Mesenchymal stem cell (in vitro differentiated cells and primary cell): ENCODE results near the gene ACBD6.

Experiments used
- DNase-seq: peaks from one replicate; pipeline ENCODE4 v3.0.0-alpha.2; 2013
- H2AFZ ChIP-seq: one replicate; pipeline ENCODE4 v1.6.1; 2013; ENCODE audit warnings: low read depth, mild to moderate bottlenecking, control low read depth, inconsistent platforms, low read length, moderate library complexity
- H2AK5ac ChIP-seq: 2 replicates; pipeline ENCODE4 v1.6.1; 2013; ENCODE audit warnings: low read length, moderate library complexity, mild to moderate bottlenecking, inconsistent platforms; ENCODE audit not compliant: severe bottlenecking
- H2BK120ac ChIP-seq: one replicate; pipeline ENCODE4 v1.6.1; 2013; ENCODE audit warnings: low read depth, mild to moderate bottlenecking, inconsistent platforms, low read length, moderate library complexity
- H2BK12ac ChIP-seq, 2 experiments: one replicate each; pipeline ENCODE4 v1.6.1; 2013; ENCODE audit warnings: inconsistent platforms in 2 of 2, low read length in 2 of 2, mild to moderate bottlenecking in 2 of 2, moderate library complexity in 2 of 2, control low read depth in 1 of 2
- H2BK15ac ChIP-seq: one replicate; pipeline ENCODE4 v1.6.1; 2013; ENCODE audit warnings: mild to moderate bottlenecking, low read depth, inconsistent platforms; ENCODE audit not compliant: poor library complexity, severe bottlenecking
- H2BK5ac ChIP-seq: 2 replicates; pipeline ENCODE4 v1.6.1; 2013; ENCODE audit warnings: low read depth, mild to moderate bottlenecking, low read length, control low read depth, inconsistent platforms; ENCODE audit not compliant: poor library complexity, severe bottlenecking
- H3K14ac ChIP-seq, 2 experiments: one replicate each; pipeline ENCODE4 v1.6.1; 2013; ENCODE audit warnings: inconsistent platforms in 2 of 2, low read length in 2 of 2, control low read depth in 1 of 2, mild to moderate bottlenecking in 1 of 2, moderate library complexity in 1 of 2
- H3K18ac ChIP-seq, 2 experiments: one replicate each; pipeline ENCODE4 v1.6.1; 2013; ENCODE audit warnings: inconsistent platforms in 2 of 2, low read length in 2 of 2, control low read depth in 1 of 2, low read depth in 1 of 2, mild to moderate bottlenecking in 1 of 2
- H3K23ac ChIP-seq, 2 experiments: one replicate each; pipeline ENCODE4 v1.6.1; 2013; ENCODE audit warnings: inconsistent platforms in 2 of 2, low read length in 2 of 2, mild to moderate bottlenecking in 2 of 2, moderate library complexity in 2 of 2, control low read depth in 1 of 2
- H3K27ac ChIP-seq: 2 replicates; pipeline ENCODE4 v1.5.1; 2013; ENCODE audit warnings: mild to moderate bottlenecking, moderate library complexity, low read length, control low read depth, inconsistent platforms; ENCODE audit not compliant: poor library complexity, severe bottlenecking
- H3K27me3 ChIP-seq, 2 experiments: 2 replicates each; pipeline versions ENCODE4 v1.6.1 to v1.7.0; 2013; ENCODE audit warnings: low read length in 2 of 2, mild to moderate bottlenecking in 2 of 2, moderate library complexity in 2 of 2, control low read depth in 1 of 2, inconsistent platforms in 1 of 2; ENCODE audit not compliant: control insufficient read depth in 1 of 2, insufficient read depth in 1 of 2
- H3K36me3 ChIP-seq, 2 experiments: 2 replicates each; pipeline versions ENCODE4 v1.6.1 to v1.7.0; 2013; ENCODE audit warnings: low read length in 2 of 2, control low read depth in 1 of 2, inconsistent platforms in 1 of 2, low read depth in 1 of 2, mild to moderate bottlenecking in 1 of 2; ENCODE audit not compliant: insufficient read depth in 2 of 2, control insufficient read depth in 1 of 2
- H3K4ac ChIP-seq, 2 experiments: one replicate each; pipeline ENCODE4 v1.6.1; 2013; ENCODE audit warnings: inconsistent platforms in 2 of 2, low read length in 2 of 2, mild to moderate bottlenecking in 2 of 2, moderate library complexity in 2 of 2, control low read depth in 1 of 2, low read depth in 1 of 2
- H3K4me1 ChIP-seq: 2 replicates; pipeline ENCODE4 v1.6.1; 2013; ENCODE audit warnings: low read depth, low read length, control low read depth; ENCODE audit not compliant: control insufficient read depth, insufficient read depth
- H3K4me2 ChIP-seq: 2 replicates; pipeline ENCODE4 v1.6.1; 2013; ENCODE audit warnings: low read length, mild to moderate bottlenecking, inconsistent platforms; ENCODE audit not compliant: poor library complexity, severe bottlenecking
- H3K4me3 ChIP-seq, 2 experiments: 2 replicates each; pipeline versions ENCODE4 v1.5.1 to v1.7.0; 2013; ENCODE audit warnings: low read length in 2 of 2, mild to moderate bottlenecking in 2 of 2, control low read depth in 1 of 2, low read depth in 1 of 2; ENCODE audit not compliant: insufficient read depth in 1 of 2
- H3K79me1 ChIP-seq: replicated peaks from 2 replicates; pipeline ENCODE4 v1.6.1; 2013; ENCODE audit warnings: mild to moderate bottlenecking, control low read depth, low read length, inconsistent platforms; ENCODE audit not compliant: poor library complexity, severe bottlenecking
- H3K9ac ChIP-seq: 2 replicates; pipeline ENCODE4 v1.7.0; 2013; ENCODE audit warnings: mild to moderate bottlenecking, low read length, moderate library complexity
- H3K9me3 ChIP-seq: 2 replicates; pipeline ENCODE4 v1.7.0; 2013; ENCODE audit warnings: mild to moderate bottlenecking, low read length; ENCODE audit not compliant: control insufficient read depth
- H4K8ac ChIP-seq: one replicate; pipeline ENCODE4 v1.6.1; 2013; ENCODE audit warnings: inconsistent platforms, mild to moderate bottlenecking, low read length, moderate library complexity
- H4K91ac ChIP-seq: one replicate; pipeline ENCODE4 v1.6.1; 2013; ENCODE audit warnings: mild to moderate bottlenecking, low read length, inconsistent platforms
- WGBS: methylation state at CpG from one replicate; pipeline ENCODE4 v1.1.7; 2013; ENCODE audit warnings: mixed read lengths; 5-methylcytosine and 5-hydroxymethylcytosine counted together

The ACBD6 gene

GRCh38 chr1:180254496-180254819, 247.9 kb downstream of the ACBD6 start:
- Histone ChIP-seq H3K9ac (no peak overlapping the region), H2BK120ac (no peak overlapping the region), H4K91ac (no peak overlapping the region), H3K14ac (no peak overlapping the region), H3K27me3 (peaks cover 5 to 90% of the 10 kb centered on the region in 2 experiments), H2BK5ac (no peak overlapping the region), H3K27ac (no peak overlapping the region), H2AFZ (no peak overlapping the region), H3K4me1 (peaks cover 29% of the 10 kb centered on the region), H3K4ac (no peak overlapping the region), H3K36me3 (no peaks in the 10 kb centered on the region), H3K4me3 (no peak overlapping the region), H3K79me1 (no peaks in the 10 kb centered on the region), H3K4me2 (no peak overlapping the region), H2BK15ac (no peak overlapping the region), H3K18ac (no peak overlapping the region), H3K9me3 (no peaks in the 10 kb centered on the region), H3K23ac (no peak overlapping the region), H4K8ac (no peak overlapping the region), H2AK5ac (no peak overlapping the region), H2BK12ac (no peak overlapping the region)
- DNase-seq, result no peak
- 91% methylated on average over 9 of the region's 9 CpGs for WGBS

DNA sequence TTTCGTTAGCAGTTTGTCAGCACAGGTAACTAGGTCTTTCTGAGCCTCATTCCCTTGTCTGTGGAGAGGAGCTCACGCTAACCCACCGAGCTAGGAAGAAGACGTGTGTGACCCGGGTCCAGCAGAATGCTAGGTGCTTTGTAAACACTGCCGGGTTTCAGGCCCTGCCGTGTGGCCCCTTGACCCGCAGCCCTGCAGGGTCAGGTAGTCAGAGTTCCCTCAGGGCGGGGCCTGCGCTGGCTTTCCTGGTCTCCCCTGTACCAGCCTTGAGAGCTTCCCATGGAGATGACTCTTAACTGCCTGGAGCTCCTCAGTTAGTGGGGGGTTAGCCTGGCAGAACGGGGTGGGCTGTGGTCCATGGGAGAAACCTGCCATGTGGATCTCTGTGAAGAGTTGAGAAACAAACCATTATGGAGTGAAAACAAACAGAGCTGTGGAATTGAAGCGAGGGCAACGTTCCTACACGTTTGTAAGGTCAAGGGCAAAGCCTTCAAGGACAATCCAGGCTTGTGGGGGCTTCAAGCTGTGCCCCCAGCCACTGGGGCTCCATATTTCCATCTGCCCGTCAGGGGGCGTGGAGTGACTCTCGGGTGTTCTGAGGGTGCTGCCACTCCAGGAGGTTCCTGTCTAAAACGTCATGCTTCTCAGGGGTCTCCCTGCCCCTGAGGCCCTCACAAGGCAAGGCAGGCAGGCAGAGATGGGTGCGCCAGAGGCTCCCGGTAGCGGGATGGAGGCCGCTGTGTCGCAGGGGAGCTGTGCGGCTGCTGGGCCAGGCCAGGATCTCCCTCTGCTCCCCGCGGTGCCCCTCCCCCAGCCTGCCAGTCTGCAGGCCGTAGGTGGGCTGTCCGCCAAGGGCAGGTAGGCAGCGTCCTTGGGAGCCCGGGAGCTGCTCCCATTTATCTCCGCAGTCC, 248.5 kb downstream of the ACBD6 start:
- H3K4ac ChIP-seq, result no peak overlapping the region
- 88% methylated on average over 31 of the region's 31 CpGs for WGBS
- H3K79me1 ChIP-seq, result no peaks in the 10 kb centered on the region
- H3K4me3 ChIP-seq, result no peak overlapping the region
- no peak overlapping the region for H4K8ac ChIP-seq
- H3K36me3 ChIP-seq, result no peaks in the 10 kb centered on the region
- peak overlapping the region; percentile 10 for H4K91ac ChIP-seq
- no peak overlapping the region for H2BK12ac ChIP-seq
- peaks cover 1 to 90% of the 10 kb centered on the region in 2 experiments for H3K27me3 ChIP-seq
- no peak overlapping the region for H3K9ac ChIP-seq
- no peaks in the 10 kb centered on the region for H3K9me3 ChIP-seq
- H2BK15ac ChIP-seq, result no peak overlapping the region
- no peak overlapping the region for H2BK5ac ChIP-seq
- H3K27ac ChIP-seq, result no peak overlapping the region
- H3K4me1 ChIP-seq, result peaks cover 26% of the 10 kb centered on the region
- H3K18ac ChIP-seq, result no peak overlapping the region
- DNase-seq, result no peak
- H2AFZ ChIP-seq, result no peak overlapping the region
- no peak overlapping the region for H2BK120ac ChIP-seq
- H3K23ac ChIP-seq, result no peak overlapping the region
- no peak overlapping the region for H3K14ac ChIP-seq
- H2AK5ac ChIP-seq, result no peak overlapping the region
- H3K4me2 ChIP-seq, result no peak overlapping the region

GRCh38 chr1:180252638-180253536, 249.5 kb downstream of the ACBD6 start:
- no peak overlapping the region for H3K14ac ChIP-seq
- peaks cover 26% of the 10 kb centered on the region for H3K4me1 ChIP-seq
- no peak overlapping the region for H3K4ac ChIP-seq
- no peak overlapping the region for H4K8ac ChIP-seq
- H3K27ac ChIP-seq, result no peak overlapping the region
- no peak overlapping the region for H3K9ac ChIP-seq
- H2BK15ac ChIP-seq, result no peak overlapping the region
- no peak overlapping the region for H2BK5ac ChIP-seq
- 50% methylated on average over 12 of the region's 12 CpGs for WGBS
- DNase-seq, result peak; percentile 61
- H3K79me1 ChIP-seq, result no peaks in the 10 kb centered on the region
- no peak overlapping the region for H3K23ac ChIP-seq
- no peak overlapping the region for H3K4me3 ChIP-seq
- H2AFZ ChIP-seq, result no peak overlapping the region
- H2BK12ac ChIP-seq, result no peak overlapping the region
- no peaks in the 10 kb centered on the region for H3K9me3 ChIP-seq
- H3K36me3 ChIP-seq, result no peaks in the 10 kb centered on the region
- no peak overlapping the region for H2AK5ac ChIP-seq
- no peak overlapping the region for H2BK120ac ChIP-seq
- no peak overlapping the region for H3K4me2 ChIP-seq
- H3K18ac ChIP-seq, result no peak overlapping the region
- no peak overlapping the region for H4K91ac ChIP-seq
- H3K27me3 ChIP-seq, result peaks cover 0 to 90% of the 10 kb centered on the region in 2 experiments
